SK-N-SH treated with all-trans-retinoic acid at 6 μM for 48 hours (cell line): ENCODE results near the gene GET4.

ENCODE experiments used
- ARNTL ChIP-seq: fragments of 450-650 bp; formaldehyde crosslinking; IDR thresholded peaks from 2 replicates; pipeline ENCODE4 v1.5.0; 2020; ENCODE audit warnings: low read depth, mild to moderate bottlenecking, moderate library complexity, borderline replicate concordance
- BACH2 ChIP-seq: fragments of 250-450 bp; sonication (Bioruptor Pico); IDR thresholded peaks from 2 replicates; pipeline ENCODE4 v1.9.0; 2021; ENCODE audit warnings: mild to moderate bottlenecking, borderline replicate concordance
- CSDC2 ChIP-seq: fragments of 250-450 bp; sonication (Bioruptor Pico); IDR thresholded peaks from 2 replicates; pipeline ENCODE4 v1.5.0; 2020; ENCODE audit warnings: mild to moderate bottlenecking, moderate library complexity
- ESRRG ChIP-seq: fragments of 250-450 bp; sonication (Bioruptor Pico); IDR thresholded peaks from 2 replicates; pipeline ENCODE4 v1.6.1; 2021; ENCODE audit warnings: mild to moderate bottlenecking
- GLIS3 ChIP-seq: fragments of 250-450 bp; sonication (Bioruptor Pico); IDR thresholded peaks from 2 replicates; pipeline ENCODE4 v1.5.0; 2020; ENCODE audit warnings: mild to moderate bottlenecking, moderate library complexity
- ISL1 ChIP-seq: fragments of 250-450 bp; sonication (Bioruptor Pico); IDR thresholded peaks from 2 replicates; pipeline ENCODE4 v2.1.2; 2022; ENCODE audit warnings: mild to moderate bottlenecking, moderate library complexity
- PPARA ChIP-seq: fragments of 250-450 bp; sonication (Bioruptor Pico); IDR thresholded peaks from 2 replicates; pipeline ENCODE4 v1.5.0; 2020; ENCODE audit warnings: mild to moderate bottlenecking, borderline replicate concordance
- RARB ChIP-seq: fragments of 250-450 bp; sonication (Bioruptor Pico); IDR thresholded peaks from 2 replicates; pipeline ENCODE4 v1.8.0; 2021; ENCODE audit warnings: mild to moderate bottlenecking, moderate library complexity
- ZFP3 ChIP-seq: fragments of 250-450 bp; sonication (Bioruptor Pico); IDR thresholded peaks from 2 replicates; pipeline ENCODE4 v1.5.0; 2020; ENCODE audit warnings: mild to moderate bottlenecking, moderate library complexity
- ZNF8 ChIP-seq: fragments of 450-650 bp; formaldehyde crosslinking; IDR thresholded peaks from 2 replicates; pipeline ENCODE4 v1.5.0; 2020; ENCODE audit warnings: mild to moderate bottlenecking, moderate library complexity
- TF ChIP-seq, protein P1 (sequence below): fragments of 250-450 bp; sonication (Bioruptor Pico); IDR thresholded peaks from 2 replicates; pipeline ENCODE4 v1.8.0; 2020; ENCODE audit warnings: mild to moderate bottlenecking, moderate library complexity, borderline replicate concordance
- TF ChIP-seq, protein P2 (sequence below): fragments of 250-450 bp; sonication (Bioruptor Pico); IDR thresholded peaks from 2 replicates; pipeline ENCODE4 v1.8.0; 2021; ENCODE audit warnings: low read depth, mild to moderate bottlenecking, moderate library complexity, borderline replicate concordance
- TF ChIP-seq, protein P3 (sequence below): fragments of 250-450 bp; sonication (Bioruptor Pico); IDR thresholded peaks from 2 replicates; pipeline ENCODE4 v1.5.0; 2020; ENCODE audit warnings: mild to moderate bottlenecking, moderate library complexity
- TF ChIP-seq, protein P4 (sequence below): fragments of 250-450 bp; sonication (Bioruptor Pico); IDR thresholded peaks from 2 replicates; pipeline ENCODE4 v1.5.1; 2020; ENCODE audit warnings: low read depth, mild to moderate bottlenecking, moderate library complexity

DNA sequence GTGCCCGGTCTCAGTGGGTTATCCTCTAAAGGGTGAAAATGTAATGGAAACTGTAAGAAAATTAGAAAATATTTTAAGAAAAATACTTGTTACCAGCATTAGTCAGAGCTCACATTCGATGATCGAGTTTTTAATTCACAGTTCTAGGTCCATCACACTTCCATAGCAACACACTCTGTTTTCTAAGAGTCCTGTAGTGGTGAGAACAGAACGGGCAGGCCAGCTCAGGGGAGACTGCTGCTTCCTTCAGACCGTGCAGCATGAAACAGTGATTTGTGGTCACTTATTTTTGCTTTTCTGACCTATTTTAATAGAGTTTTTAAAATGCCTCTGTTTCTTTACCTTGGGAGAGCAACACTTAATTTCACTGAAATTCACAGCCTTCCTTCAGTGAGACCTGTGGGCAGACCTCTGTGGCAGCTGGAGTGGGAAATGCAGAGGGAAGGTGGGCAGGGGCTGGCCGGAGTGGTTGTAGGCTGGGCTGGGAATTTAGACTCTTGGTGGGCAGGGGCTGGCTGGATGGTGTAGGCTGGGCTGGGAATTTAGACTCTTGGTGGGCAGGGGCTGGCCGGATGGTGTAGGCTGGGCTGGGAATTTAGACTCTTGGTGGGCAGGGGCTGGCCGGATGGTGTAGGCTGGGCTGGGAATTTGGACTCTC is 42.6 kb upstream of the GET4 start:
- TF ChIP-seq, protein P1, sequence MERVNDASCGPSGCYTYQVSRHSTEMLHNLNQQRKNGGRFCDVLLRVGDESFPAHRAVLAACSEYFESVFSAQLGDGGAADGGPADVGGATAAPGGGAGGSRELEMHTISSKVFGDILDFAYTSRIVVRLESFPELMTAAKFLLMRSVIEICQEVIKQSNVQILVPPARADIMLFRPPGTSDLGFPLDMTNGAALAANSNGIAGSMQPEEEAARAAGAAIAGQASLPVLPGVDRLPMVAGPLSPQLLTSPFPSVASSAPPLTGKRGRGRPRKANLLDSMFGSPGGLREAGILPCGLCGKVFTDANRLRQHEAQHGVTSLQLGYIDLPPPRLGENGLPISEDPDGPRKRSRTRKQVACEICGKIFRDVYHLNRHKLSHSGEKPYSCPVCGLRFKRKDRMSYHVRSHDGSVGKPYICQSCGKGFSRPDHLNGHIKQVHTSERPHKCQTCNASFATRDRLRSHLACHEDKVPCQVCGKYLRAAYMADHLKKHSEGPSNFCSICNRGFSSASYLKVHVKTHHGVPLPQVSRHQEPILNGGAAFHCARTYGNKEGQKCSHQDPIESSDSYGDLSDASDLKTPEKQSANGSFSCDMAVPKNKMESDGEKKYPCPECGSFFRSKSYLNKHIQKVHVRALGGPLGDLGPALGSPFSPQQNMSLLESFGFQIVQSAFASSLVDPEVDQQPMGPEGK (CRISPR knock-in tag) = no peak
- TF ChIP-seq ESRRG (CRISPR knock-in tag) = no peak
- TF ChIP-seq, protein P2, sequence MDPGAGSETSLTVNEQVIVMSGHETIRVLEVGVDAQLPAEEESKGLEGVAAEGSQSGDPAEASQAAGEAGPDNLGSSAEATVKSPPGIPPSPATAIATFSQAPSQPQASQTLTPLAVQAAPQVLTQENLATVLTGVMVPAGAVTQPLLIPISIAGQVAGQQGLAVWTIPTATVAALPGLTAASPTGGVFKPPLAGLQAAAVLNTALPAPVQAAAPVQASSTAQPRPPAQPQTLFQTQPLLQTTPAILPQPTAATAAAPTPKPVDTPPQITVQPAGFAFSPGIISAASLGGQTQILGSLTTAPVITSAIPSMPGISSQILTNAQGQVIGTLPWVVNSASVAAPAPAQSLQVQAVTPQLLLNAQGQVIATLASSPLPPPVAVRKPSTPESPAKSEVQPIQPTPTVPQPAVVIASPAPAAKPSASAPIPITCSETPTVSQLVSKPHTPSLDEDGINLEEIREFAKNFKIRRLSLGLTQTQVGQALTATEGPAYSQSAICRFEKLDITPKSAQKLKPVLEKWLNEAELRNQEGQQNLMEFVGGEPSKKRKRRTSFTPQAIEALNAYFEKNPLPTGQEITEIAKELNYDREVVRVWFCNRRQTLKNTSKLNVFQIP (CRISPR knock-in tag) = no peak
- no peak for TF ChIP-seq ARNTL (CRISPR knock-in tag)
- TF ChIP-seq ZFP3 = no peak
- TF ChIP-seq CSDC2 (CRISPR knock-in tag) = no peak
- no peak for TF ChIP-seq GLIS3 (CRISPR knock-in tag)
- TF ChIP-seq RARB (CRISPR knock-in tag) = no peak
- TF ChIP-seq, protein P3, sequence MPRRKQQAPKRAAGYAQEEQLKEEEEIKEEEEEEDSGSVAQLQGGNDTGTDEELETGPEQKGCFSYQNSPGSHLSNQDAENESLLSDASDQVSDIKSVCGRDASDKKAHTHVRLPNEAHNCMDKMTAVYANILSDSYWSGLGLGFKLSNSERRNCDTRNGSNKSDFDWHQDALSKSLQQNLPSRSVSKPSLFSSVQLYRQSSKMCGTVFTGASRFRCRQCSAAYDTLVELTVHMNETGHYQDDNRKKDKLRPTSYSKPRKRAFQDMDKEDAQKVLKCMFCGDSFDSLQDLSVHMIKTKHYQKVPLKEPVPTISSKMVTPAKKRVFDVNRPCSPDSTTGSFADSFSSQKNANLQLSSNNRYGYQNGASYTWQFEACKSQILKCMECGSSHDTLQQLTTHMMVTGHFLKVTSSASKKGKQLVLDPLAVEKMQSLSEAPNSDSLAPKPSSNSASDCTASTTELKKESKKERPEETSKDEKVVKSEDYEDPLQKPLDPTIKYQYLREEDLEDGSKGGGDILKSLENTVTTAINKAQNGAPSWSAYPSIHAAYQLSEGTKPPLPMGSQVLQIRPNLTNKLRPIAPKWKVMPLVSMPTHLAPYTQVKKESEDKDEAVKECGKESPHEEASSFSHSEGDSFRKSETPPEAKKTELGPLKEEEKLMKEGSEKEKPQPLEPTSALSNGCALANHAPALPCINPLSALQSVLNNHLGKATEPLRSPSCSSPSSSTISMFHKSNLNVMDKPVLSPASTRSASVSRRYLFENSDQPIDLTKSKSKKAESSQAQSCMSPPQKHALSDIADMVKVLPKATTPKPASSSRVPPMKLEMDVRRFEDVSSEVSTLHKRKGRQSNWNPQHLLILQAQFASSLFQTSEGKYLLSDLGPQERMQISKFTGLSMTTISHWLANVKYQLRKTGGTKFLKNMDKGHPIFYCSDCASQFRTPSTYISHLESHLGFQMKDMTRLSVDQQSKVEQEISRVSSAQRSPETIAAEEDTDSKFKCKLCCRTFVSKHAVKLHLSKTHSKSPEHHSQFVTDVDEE (CRISPR knock-in tag) = no peak
- TF ChIP-seq ZNF8 (CRISPR knock-in tag) = no peak
- TF ChIP-seq, protein P4, sequence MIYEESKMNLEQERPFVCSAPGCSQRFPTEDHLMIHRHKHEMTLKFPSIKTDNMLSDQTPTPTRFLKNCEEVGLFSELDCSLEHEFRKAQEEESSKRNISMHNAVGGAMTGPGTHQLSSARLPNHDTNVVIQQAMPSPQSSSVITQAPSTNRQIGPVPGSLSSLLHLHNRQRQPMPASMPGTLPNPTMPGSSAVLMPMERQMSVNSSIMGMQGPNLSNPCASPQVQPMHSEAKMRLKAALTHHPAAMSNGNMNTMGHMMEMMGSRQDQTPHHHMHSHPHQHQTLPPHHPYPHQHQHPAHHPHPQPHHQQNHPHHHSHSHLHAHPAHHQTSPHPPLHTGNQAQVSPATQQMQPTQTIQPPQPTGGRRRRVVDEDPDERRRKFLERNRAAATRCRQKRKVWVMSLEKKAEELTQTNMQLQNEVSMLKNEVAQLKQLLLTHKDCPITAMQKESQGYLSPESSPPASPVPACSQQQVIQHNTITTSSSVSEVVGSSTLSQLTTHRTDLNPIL (CRISPR knock-in tag) = no peak
- no peak for TF ChIP-seq ISL1
- no peak for TF ChIP-seq PPARA (CRISPR knock-in tag)
- TF ChIP-seq BACH2 (CRISPR knock-in tag) = no peak
